GM12801 (cell line): Measurements from ENCODE around the gene LIMA1.

ENCODE experiments used
- CTCF ChIP-seq: IDR thresholded peaks from one replicate; pipeline ENCODE4 v1.5.1; 2011; ENCODE audit warnings: control low read depth; ENCODE audit not compliant: insufficient read length; ENCODE audit errors: extremely low read depth

The LIMA1 gene

GRCh38 chr12:50185301-50185895 lies 97.9 kb downstream of the LIMA1 start:
- TF ChIP-seq CTCF: no peak

- no peak for TF ChIP-seq CTCF
Observed at GRCh38 chr12:50184261-50184660, 99.1 kb downstream of the LIMA1 start.

- no peak for TF ChIP-seq CTCF
Observed at GRCh38 chr12:50182461-50182860, 100.9 kb downstream of the LIMA1 start.

DNA sequence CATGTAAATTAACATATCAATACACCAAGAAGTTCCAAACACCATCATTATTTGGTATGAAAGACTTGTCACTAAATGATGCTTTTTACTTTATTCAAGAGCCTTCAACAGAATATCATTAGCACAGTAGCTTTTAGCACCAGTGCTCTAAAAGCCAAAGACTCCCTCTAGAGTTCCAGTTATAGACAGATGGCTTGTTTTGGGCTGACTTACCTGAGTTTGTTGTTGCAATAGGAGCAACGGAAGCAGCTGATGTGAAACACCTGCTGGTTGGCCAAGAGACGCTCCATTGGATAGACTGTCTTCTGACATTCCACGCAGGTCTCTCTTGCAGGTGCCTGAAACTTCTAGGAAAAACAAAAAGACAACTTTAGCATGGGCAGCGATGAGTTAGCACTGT lies 101.6 kb downstream of the LIMA1 start:
- no peak for TF ChIP-seq CTCF

- no peak for TF ChIP-seq CTCF
Observed at GRCh38 chr12:50175716-50176026, 107.6 kb downstream of the LIMA1 start.

GRCh38 chr12:50174971-50175715 lies 108.2 kb downstream of the LIMA1 start:
- TF ChIP-seq CTCF: no peak

DNA sequence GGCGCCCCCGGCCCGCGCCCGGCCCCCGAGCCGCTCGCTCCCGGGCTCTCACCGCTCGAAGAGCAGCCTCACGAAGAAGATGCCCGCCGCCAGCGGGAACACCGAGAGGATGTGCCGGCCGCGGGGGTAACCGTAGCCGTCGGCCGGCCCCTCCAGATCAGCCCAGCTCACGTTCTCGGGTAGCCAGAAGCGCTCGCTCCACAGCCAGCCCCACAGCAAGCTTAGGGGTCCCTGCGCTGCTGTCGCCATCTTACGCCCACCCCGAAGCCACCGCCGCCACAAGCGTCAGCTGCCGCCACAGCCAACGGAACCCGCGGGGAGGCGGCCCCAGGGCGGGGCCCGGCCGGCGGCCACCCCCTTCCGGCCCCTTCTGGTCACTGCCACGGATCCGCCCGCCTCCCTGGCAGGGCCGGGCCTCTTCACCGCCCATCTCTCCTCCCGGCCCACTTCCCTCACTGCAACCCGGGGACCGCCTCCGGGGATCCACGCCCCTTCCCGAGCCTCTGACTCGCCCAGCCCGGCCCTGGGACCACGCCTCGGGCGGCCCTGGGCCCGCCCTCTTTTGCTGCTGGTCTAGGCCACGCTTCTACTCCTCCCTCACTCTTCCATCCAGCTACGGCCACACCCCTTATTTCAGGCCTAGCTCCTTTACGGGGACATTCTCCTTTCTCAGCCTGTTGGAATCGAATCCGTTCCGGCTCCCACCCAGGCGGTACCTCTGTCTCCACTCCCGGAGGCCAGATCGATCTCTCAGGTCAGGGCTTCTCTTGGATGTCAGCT lies 116.1 kb downstream of the LIMA1 start, which contains the start of gene CERS5:
Gene CERS5 (minus strand): TSS at position 321 of the 780 bp plus-strand sequence. CDS start 72 bp downstream, at position 249.
- no peak for TF ChIP-seq CTCF
